Activated CD4-positive, alpha-beta T cell treated with anti-CD3 and anti-CD28 coated beads for 4 hours (primary cell): ENCODE results near the gene SVEP1.
"Not testable (repeated sequence)": the region's sequence is repeated elsewhere in the genome, so short reads cannot be mapped to it uniquely, and the experiment has no call there.

ENCODE experiments used
- DNase-seq, 2 donors: peaks; one replicate each; pipeline ENCODE4 v3.0.0-alpha.2; 2020

The SVEP1 gene

DNA sequence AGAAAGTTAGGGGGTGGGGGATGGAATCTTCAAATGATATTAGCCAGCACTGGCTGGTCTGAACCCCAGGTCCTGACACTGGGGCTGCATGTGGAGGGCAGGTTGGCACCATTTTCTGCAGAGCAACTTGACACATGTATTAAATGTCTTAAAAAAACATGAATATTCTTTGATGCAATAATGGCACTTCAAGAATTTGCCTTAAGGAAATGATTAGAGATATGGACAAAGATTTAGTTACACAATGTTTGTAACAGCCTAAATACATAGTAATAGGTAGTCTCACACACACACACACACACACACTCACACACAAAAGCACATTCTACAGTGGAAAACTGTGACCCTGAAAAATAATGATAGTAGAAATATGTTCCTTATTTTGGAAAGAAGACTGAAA lies 3.6 kb downstream of the SVEP1 start:
- no peak for DNase-seq

DNA sequence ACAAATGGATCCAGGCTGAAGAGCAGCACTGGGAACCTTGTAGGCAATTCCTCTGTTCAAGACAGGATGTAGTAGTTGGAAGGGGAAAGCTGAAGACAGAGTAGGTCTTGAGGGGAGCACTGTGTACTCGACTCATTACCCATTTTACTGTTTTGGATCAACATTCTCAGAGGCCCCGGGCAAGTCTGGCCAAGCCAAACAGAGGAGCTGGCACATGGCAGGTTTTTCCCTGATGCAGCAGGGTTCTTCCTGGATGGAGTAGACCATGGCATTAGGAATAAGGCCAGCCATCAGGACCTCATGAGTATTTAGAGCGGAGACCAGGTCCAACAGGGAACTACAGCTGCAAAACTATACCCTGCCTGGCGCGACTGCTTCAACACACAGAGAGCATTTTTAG lies 4.4 kb downstream of the SVEP1 start:
- DNase-seq: no peak

DNA sequence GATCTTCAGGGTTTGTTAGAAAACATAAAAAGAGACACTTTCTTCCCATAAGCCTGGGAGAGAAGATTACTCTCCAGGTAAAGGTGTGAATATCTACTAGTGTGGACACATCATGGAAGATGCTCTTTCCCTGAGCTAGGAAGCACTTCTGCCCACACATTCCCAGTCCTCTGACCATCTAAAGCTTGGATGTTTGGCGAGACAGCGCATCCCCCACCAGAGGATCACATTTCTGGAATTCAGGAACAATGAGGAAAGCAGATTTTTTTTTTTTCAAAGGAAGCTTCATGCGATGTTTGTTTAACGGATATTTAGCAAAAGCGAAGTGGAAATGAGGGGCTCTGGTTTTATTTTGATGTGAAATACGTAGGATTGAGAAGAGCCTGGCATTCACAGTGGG lies 6.2 kb downstream of the SVEP1 start:
- no peak for DNase-seq

DNA sequence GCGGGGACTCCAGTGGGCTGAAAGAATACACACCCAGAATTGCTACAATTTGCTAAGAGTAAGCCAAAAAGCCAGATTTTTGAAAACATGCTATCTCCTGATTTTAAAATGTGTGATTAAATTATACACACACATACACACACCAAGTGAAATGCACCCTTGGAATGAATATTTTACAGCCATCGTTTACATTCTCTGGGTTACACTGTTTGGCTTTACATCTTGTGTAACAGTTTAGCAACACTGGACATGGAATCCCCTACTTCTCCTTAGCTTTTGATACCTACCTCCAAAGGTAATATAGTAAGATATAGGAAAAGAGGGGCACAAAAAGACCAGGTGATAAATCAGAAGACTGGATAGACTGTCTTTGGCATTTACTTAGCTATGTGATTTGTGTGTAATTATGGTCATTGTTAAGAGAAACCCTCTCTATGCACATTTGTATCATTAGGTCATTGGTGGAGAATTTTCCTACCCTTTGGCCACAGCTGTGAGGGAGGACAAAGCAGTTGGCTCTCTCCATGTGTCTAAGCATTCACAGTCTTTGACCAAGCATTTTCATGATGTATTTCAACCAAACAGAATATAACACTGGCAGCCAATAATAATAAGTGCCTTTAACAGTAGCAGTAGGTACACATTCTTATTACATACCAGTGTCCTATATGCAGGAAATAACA lies 7.6 kb downstream of the SVEP1 start:
- DNase-seq: no peak

DNA sequence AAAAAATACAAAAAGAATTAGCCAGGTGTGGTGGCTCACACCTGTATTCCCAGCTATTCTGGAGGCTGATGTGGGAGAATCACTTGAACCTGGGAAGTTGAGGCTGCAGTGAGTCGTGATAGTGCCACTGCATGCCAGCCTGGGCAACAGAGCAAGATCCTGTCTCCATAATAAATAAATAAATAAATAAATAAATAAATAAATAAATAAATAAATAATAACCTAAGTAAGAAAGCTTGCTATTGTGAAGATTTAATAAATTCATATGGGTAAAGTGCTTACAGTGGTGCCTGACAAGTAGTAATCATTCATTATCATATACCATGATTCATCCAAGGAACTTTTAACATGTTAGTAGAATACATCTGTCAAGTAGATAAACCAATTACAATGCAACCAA lies 13.4 kb downstream of the SVEP1 start:
- no peak for DNase-seq

DNA sequence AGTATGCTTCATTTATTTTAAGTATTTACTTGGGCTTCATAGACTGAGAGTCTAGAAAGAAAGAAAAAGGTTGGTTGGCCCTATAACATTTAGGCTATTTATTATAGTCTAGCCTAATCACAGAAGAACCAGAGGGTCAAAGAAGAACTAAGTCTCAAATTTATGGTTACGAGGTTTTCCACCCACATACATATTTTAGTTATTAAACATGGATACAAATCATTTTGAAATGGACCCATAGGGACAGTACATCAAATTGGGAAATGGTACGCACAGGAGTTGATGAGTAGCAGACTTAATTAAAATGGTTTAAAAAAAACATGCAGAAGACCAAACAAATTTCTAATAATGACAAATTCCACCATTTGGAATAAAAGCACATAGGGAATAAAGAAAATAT lies 17.7 kb downstream of the SVEP1 start:
- no peak for DNase-seq

DNA sequence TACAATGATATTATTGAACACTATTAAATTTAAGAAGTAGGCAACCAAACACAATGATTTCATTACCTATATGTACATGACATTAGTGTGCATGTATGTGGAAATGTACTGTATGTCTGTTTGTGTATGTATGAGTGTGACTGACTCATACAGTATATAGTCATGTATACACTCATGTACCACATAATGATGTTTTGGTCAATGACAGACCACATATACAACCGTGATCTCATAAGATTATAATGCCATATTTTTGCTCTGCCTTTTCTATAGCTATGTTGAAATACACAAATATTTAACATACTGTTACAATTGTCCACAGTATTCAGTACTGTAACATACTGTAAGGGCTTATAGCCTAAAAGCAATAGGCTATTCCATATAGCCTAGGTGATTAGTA lies 19.7 kb downstream of the SVEP1 start:
- no peak for DNase-seq

DNA sequence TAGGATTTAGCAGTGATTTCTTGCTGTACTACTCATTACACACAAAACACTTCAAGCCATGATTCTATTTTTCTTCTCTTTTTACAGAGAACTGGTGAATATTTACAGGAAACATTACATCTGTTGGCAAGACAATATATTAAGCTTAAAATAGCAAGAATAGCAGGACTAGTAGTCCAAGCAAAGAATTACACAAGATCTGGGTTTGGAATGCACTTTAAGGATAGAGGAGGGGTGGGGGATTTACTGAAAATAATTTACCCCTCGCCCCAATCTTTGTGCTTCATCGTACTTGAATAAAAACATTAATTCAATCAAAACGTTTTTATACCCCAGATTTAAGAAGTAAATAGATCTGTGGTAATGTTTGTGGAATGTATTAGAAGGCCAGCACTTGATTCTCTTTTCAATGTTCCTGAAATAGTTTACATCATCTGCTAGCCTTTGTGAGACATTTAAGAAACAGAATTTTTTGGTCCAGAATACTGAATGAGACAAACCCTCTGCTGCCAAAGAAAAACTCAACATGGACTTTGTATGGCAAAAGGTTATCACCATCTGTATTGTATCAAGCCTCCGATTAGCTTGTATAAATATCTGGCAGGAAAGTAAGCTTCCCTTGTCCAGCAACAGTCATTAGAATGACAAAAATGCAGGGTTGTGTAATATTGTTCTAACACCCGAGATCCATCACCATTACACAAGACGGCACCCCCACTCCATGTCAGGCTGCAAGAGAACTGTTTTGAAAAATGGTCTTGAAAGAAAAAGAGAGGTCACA lies 23.8 kb downstream of the SVEP1 start:
- DNase-seq: no peak

DNA sequence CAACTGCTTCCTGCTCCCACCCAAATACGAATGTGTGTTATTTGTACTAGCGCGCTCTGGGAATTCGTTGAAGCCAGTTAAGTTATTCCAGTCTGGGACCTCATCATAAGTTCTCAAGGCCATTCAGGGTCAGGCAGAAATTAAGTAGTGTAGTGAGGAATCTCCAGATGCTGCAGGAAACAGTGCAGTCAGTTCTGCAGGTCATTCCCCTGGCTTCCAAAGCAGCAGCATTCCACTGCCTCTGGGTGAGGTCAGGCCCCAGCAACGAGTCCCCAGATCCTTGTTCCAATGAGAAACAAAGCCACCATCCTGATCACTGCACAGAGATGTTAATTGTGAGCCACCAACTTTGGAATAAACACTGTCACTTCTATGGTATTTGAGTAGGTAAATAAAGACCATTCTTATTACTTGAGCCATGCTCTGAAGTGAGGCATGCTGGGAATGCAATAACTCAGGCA lies 33.1 kb downstream of the SVEP1 start:
- no peak for DNase-seq

DNA sequence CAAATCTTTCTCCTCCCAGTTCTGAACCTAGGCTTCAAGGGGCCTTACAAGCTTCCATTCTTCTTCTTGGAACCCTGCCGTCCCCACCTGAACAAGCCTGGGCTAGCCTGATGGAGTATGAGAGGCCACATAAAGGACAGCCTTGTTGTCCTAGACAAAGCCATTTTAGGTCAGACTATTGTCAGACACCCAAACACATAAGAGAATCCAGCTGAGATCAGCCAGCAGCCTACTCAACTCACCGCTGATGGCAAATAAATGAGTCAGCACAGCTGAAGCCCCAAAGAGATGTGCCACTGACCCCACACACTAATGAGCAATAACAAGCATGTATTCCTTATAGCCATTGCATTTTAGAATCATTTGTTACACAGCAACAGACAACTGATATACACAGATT lies 33.8 kb downstream of the SVEP1 start:
- no peak for DNase-seq

DNA sequence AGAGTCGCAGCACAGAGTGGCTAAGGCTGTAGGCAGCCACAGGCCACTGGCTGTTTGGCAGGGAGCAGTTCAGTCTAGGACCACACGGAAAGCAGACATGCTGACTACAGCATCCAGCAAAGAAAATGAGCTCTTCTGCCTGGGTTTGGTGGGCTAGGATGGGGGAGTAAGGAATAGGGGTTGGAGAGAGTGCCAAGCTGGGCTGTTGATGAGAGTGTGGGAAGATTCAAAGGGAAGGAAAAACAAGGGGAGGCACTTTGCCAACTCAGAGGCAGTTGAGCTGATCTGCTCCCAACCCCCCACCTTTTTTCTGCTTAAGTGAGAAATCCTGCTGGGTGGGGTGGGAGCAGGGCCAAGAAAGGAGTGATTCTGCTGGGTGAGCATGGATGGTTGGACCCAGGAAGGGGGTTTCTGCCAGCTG lies 35.9 kb downstream of the SVEP1 start:
- DNase-seq: no peak

DNA sequence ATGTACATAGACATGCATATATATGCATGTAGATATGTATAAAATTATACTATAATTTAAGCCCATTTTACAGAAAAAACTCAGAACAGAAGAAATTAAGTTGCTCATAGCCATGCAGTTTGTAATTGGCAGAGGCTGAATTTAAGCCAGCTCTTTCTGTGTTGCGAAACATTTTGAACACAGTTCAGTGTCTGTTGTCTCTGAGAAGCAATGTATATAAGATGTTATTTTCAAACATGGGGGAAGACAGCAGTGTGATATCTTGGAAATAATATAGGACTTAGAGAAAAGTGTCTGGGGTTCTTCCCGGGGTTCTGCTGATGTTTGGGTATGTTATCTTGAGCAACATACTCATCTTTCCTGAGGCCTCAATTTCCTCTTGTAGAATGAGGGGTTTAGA lies 37.6 kb downstream of the SVEP1 start:
- DNase-seq: no peak

DNA sequence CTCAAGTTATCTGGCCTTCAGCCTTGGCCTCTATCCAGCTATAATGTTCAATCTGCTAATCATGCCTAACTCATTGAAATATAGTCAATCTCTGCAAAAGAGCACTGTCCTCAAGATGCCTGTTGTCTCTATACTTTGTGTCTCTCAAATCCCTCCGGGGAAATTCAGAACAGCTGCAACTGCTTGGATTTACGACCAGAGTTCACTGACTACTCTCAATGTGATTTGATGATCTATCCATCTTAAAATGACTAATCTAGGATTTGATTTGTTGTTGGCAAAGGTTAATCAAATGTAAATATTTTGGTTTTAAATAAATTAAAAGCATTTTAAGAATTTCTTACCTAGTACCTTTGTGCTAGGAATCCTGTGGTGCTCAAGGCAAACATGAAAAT lies 40.9 kb downstream of the SVEP1 start:
- DNase-seq: no peak

DNA sequence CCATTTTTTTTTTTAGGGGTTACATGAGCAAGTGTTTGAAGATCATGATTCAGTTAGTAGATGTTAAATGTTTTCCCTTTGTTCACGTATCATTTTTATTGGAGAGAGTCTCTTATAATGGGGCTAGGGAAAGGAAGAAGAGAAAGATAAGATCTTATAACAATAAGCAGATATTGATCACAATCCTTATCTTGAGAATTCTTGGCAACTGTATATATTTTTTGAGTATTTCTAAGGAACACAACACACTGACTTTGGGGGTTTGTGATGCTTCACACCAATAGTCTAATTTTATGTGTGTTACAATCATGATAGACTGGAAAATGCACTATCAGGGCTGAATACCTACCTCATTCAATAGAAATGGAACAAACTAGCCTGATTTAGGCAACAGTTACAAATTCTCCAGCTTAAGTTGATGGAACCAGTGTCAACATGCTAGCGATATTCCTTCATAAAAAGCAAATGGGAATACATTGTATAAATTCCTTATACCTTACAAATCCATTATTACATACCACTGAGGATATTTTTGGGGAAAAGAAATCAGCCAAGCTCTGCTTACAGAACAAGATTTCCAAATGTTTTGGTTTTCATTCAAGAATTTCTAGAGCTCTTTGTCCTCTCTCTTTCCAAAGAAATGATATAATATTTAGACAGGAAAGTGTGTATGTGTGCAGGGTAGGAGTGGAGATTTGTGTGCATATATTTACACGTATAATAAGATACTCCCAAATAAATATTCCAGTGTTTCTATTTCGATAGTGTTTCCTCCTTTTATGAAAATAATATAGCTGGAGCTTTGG lies 41.5 kb downstream of the SVEP1 start:
- DNase-seq: no peak

DNA sequence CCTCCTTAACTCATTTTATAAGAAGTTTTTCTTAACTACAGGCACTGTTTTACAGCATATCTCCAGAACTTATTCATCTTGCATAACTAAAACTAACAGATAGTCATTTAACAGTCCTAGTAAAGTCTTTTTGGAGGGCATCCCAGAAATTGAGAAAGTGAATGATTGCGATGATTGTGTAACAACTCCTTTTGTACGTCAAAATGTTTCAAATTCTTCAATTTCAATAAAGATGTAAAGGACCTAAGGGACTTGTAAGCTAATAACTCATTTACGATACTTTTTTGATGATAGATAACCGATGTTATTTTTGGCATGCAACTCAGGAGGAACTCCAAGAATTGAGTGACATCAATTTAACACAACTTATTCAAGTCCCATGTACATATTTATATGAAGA lies 42.7 kb downstream of the SVEP1 start:
- DNase-seq: no peak

DNA sequence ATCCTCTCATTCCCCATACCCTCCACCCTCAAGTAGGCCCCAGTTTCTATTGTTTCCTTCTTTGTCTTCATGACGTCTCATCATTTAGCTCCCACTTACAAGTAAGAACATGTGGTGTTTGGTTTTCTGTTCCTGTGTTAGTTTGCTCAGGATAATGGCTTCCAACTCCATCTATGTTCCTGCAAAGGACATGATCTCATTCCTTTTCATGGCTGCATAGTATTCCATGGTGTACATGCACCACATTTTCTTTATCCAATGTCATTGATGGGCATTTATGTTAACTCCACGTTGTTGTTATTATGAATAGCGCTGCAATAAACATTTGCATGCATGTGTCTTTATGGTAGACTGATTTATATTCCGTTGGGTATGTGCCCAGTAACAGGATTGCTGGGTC lies 45.4 kb downstream of the SVEP1 start:
- not testable (repeated sequence) for DNase-seq

DNA sequence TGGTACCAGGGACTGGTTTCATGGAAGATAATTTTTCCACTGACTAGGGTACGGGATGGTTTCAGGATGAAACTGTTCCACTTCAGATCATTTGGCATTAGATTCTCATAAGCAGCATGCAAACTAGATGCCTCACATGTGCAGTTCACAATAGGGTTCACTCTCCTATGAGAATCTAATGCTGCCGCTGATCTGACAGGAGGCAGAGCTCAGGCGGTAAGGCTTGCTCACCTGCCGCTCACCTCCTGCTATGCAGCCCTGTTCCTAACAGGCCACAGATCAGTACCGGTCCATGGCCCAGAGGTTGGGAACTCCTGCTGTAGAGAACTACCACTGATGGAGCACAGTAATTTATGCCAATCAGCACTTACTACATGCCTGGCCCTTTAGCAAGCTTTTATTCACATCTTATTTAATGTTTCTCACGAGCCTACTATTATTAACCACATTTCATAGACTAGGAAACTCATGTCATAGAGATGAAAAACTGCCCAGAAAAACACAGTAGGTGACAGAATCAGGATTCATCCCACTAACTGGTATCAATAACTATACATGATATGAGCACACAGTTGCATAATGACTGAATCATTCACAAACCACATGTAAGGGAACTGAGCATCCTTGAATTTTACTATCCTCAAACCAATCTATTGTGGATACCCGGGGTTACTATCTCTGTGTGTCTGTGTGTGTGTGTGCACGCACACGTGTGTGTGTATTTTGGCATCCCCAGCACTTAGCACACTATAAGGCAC lies 46.5 kb downstream of the SVEP1 start:
- DNase-seq: no peak

DNA sequence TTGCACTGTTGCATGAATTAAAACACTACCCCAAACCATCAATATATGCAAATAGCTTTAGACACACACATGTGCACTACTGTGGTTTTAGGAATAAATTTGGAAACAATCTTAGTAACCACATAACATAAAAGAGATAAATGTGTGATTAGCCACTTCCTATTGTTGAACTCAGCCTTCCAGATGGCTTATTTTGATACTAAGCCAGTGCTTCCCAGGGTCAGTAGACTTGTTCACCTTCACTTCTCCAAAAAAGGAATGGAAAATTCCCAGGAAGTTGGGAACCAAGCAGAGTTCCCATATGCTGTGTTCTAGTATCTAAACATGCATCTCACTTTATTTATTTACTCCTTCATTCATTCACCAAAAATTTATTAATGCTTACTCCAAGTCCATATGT lies 47.8 kb downstream of the SVEP1 start:
- DNase-seq: no peak

DNA sequence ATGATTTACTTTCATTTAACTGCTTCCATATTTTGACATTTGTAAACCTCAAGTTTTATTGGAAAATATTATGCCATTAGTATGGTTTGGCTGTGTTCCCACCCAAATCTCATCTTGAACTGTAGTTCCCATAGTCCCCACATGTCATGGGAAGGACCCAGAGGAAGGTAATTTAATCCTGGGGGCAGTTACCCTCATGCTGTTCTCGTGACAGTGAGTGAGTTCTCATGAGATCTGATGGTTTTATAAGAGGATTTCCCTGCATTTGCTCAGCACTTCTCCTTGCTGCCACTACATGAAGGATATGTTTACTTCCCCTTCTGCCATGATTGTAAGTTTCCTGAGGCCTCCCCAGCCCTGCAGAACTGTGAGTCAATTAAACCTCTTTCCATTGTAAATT lies 48.3 kb downstream of the SVEP1 start:
- DNase-seq: not testable (repeated sequence)

DNA sequence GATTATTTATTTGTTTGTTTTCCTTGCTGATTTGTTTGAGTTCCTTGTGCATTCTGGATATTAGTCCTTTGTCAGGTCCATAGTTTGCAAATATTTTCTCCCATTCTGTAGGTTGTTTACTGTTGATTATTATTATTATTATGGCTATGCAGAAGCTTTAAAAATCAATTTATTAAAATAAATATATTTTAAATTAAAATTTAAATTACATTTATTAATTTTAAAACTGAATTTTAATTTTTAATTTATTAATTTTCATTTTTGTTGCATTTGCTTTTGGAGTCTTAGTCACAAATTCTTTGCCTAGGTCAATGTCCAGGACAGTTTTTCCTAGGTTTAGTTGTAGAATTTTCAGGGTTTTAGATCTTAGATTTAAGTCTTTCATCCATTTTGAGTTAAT lies 50.9 kb downstream of the SVEP1 start:
- DNase-seq: no peak

DNA sequence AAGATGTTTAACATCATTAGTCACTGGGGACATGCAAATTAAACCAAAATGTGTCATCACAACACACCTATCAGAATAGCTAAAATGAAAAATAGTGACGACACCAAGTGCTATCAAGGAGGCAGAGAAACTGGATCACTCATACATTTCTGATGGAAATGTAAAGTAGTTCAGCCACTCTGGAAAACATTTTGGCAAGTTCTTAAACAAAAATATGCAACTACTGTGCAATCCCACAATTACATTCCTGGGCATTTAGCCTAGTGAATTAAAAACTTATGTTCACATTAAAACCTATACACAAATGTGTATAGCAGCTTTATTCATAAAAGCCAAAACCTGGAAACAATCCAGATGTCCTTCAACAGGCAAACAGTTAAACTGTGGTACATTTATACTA lies 53.1 kb downstream of the SVEP1 start:
- no peak for DNase-seq

DNA sequence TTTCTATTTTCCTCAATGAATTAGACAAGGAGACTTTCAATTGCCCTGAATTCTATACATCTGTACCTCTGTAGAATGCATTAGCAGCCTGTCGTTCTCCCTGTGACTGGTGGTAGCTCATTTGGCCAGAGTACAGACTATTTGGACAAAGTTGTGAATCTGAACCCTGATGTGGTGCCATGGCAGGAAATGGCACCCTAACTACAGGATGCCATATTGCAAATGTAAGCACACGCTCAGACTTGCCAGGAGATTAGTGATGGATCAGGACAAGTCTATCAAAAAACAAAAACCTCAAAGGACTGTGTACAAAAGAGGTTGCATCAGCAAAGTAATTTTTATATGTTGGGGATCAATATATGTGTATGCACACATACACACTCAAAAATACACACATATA lies 58.3 kb downstream of the SVEP1 start:
- DNase-seq: no peak

DNA sequence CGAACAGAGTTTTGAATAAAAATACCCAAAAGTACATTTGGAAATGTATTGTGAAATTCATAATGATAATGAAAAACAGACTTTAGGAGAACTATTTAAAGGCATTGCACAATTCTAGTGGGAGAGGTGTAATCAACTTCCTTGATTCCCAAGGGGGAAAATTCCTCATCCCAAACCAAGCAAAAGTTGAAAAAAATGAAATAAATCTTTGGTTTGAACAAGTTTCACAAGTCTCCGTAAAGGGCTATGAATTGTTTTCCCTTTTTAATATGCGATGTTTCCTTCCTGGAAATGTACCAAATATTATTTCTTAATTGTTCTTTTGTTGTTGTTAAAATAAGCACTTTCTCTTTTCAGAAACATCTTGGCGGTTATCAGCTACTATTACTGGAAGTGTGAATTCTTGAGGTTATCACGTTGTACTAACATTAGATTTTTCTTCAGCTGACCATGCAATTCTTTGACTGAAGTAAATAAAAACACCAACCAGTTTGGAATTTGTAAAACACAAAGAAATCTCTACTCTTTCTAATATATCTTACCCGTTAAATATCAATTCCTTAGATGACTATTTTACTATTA lies 59.3 kb downstream of the SVEP1 start:
- DNase-seq: no peak
